ENCODE measurements around the gene SNX25. TPM values are rescaled to one million over a fixed set of nuclear protein-coding genes. Genes with fewer than 3 reads are reported as not detected.
"Not testable (repeated sequence)": the region's sequence is repeated elsewhere in the genome, so short reads cannot be mapped to it uniquely, and the experiment has no call there.

The SNX25 gene
- total RNA-seq, 1 donor from 2014 or later = 10.5 TPM

GRCh38 chr4:185254434-185254833, 45.0 kb downstream of the SNX25 start:
- intact Hi-C loops (cut with DNase I) = no loop called here
- no peak for DNase-seq (ENCODE audit: low spot score)

- intact Hi-C loops (cut with DNase I) = no loop called here
- DNase-seq (ENCODE audit: low spot score) = no peak
These were observed 46.5 kb downstream of the SNX25 start for GRCh38 chr4:185255868-185256267.

GRCh38 chr4:185256446-185256845, 47.0 kb downstream of the SNX25 start:
- intact Hi-C loops (cut with DNase I) = no loop called here
- DNase-seq (ENCODE audit: low spot score) = no peak

- DNase-seq (ENCODE audit: low spot score) = no peak
- intact Hi-C loops (cut with DNase I) = no loop called here
These were observed 47.7 kb downstream of the SNX25 start for GRCh38 chr4:185257086-185257485.

GRCh38 chr4:185257694-185258093, 48.3 kb downstream of the SNX25 start:
- intact Hi-C loops (cut with DNase I) = no loop called here

GRCh38 chr4:185258741-185259140, 49.3 kb downstream of the SNX25 start:
- intact Hi-C loops (cut with DNase I); DNase-seq (ENCODE audit: low spot score): not testable (repeated sequence)

More at GRCh38 chr4:185257694-185258093, 48.3 kb downstream of the SNX25 start:
- no peak for DNase-seq (ENCODE audit: low spot score)

- intact Hi-C loops (cut with DNase I) = no loop called here
- DNase-seq (ENCODE audit: low spot score) = no peak
These were observed 50.3 kb downstream of the SNX25 start for GRCh38 chr4:185259719-185260118.

GRCh38 chr4:185261946-185262345, 52.5 kb downstream of the SNX25 start:
- no peak for DNase-seq (ENCODE audit: low spot score)
- intact Hi-C loops (cut with DNase I) = no loop called here

- intact Hi-C loops (cut with DNase I) = no loop called here
- no peak for DNase-seq (ENCODE audit: low spot score)
These were observed 54.0 kb downstream of the SNX25 start for GRCh38 chr4:185263419-185263818.

GRCh38 chr4:185265942-185266341, 56.5 kb downstream of the SNX25 start:
- DNase-seq (ENCODE audit: low spot score) = no peak
- intact Hi-C loops (cut with DNase I) = no loop called here

GRCh38 chr4:185269286-185269685, 59.9 kb downstream of the SNX25 start:
- intact Hi-C loops (cut with DNase I) = no loop called here
- DNase-seq (ENCODE audit: low spot score) = no peak

GRCh38 chr4:185270037-185270436, 60.6 kb downstream of the SNX25 start:
- DNase-seq (ENCODE audit: low spot score) = no peak
- intact Hi-C loops (cut with DNase I) = no loop called here

GRCh38 chr4:185270885-185271284, 61.5 kb downstream of the SNX25 start:
- DNase-seq (ENCODE audit: low spot score) = no peak
- intact Hi-C loops (cut with DNase I) = no loop called here

GRCh38 chr4:185272245-185272644, 62.8 kb downstream of the SNX25 start:
- DNase-seq (ENCODE audit: low spot score) = no peak
- intact Hi-C loops (cut with DNase I) = no loop called here

GRCh38 chr4:185275501-185275900, 66.1 kb downstream of the SNX25 start:
- intact Hi-C loops (cut with DNase I) = no loop called here
- no peak for DNase-seq (ENCODE audit: low spot score)

- no peak for DNase-seq (ENCODE audit: low spot score)
- intact Hi-C loops (cut with DNase I) = no loop called here
These were observed 66.6 kb downstream of the SNX25 start for GRCh38 chr4:185276036-185276435.

GRCh38 chr4:185278716-185279115, 69.3 kb downstream of the SNX25 start:
- intact Hi-C loops (cut with DNase I) = no loop called here
- DNase-seq (ENCODE audit: low spot score) = no peak

- intact Hi-C loops (cut with DNase I) = no loop called here
- DNase-seq (ENCODE audit: low spot score) = no peak
These were observed 71.2 kb downstream of the SNX25 start for GRCh38 chr4:185280608-185281007.

- DNase-seq (ENCODE audit: low spot score) = no peak
- intact Hi-C loops (cut with DNase I) = no loop called here
These were observed 73.6 kb downstream of the SNX25 start for GRCh38 chr4:185282968-185283367.

GRCh38 chr4:185283723-185284122, 74.3 kb downstream of the SNX25 start:
- intact Hi-C loops (cut with DNase I) = no loop called here
- no peak for DNase-seq (ENCODE audit: low spot score)

- no peak for DNase-seq (ENCODE audit: low spot score)
- intact Hi-C loops (cut with DNase I) = no loop called here
These were observed 76.4 kb downstream of the SNX25 start for GRCh38 chr4:185285632-185286393.

- DNase-seq (ENCODE audit: low spot score) = no peak
- intact Hi-C loops (cut with DNase I) = no loop called here
These were observed 77.2 kb downstream of the SNX25 start for GRCh38 chr4:185286571-185286970.

Data from cardiac septum (tissue), 1 donor.